Superior temporal gyrus (tissue), 1 donor: ENCODE results near the gene BAHD1.

ENCODE experiments used
- DNase-seq: peaks from one replicate; pipeline ENCODE4 v3.0.0-alpha.2; 2016; ENCODE audit errors: extremely low spot score

BAHD1 gene

DNA sequence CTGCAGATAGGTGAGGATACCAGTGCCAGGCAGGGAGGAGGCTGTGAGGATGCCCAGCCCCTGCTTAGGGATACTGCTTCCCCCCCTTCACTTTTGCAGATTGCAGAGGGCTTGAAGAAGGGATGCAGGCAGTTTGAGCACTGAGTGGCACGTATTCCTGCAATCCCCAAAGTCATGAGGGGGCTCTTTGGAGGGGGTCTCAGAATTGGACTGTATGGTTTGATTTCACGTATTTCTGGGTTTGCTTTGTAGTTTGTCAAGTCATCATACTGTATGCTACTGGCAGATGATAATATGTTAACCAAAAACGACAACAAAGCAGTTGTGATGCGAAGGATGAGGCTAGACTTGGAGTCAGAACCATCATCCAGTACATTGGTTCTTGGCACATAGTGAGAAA, 58.1 kb downstream of the BAHD1 start:
- DNase-seq, result no peak

- no peak for DNase-seq
These were observed 59.2 kb downstream of the BAHD1 start for GRCh38 chr15:40499931-40500330.

- DNase-seq, result no peak
These were observed 60.0 kb downstream of the BAHD1 start for GRCh38 chr15:40500568-40501330.

DNA sequence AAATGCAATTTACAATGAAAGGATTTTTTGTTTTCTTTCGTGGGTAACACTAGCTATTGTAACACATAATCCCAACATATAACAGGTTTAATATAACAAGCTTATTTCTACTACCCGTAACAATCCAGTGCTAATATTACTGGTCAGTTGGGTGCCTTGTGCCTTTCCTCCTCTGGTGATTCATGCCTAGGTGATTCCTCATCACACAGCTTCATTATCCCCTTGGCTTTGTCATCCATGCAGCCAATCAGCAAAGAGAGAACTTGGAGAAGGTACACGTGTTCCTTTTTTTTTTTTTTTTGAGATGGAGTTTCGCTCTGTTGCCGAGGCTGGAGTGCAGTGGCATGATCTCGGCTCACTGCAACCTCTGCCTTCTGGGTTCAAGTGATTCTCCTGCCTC, 60.7 kb downstream of the BAHD1 start:
- no peak for DNase-seq

DNA sequence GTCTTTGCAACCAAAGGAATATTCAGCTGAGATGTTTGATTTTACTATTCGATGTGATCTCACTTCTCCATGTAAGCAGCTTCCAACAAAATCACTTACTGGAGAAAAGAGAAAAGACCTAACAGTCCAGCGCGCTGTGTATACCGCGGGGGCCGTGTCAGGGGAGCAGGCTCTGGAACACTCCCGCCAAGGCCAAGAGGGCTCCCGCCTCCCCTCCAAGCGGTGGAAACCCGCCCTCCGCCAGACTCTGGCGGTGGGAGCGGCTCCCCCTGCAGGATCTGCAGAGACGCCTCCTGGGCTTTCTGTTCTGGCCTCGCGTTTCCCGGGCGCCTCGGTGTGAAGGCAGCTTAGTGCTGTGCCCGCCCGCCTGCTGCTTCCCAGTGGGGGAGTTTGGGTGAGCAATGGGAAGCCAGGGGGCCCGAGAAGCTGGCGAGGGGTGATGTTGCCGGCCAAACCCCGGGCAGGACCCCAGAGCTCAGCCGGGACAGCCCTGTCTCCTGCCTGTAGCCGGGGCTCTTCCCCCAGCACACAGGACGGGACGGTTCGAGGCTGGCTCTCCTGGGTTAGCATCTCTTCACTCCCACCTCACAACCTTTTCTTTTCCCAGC, 66.3 kb downstream of the BAHD1 start:
- peak; percentile 70 for DNase-seq

DNA sequence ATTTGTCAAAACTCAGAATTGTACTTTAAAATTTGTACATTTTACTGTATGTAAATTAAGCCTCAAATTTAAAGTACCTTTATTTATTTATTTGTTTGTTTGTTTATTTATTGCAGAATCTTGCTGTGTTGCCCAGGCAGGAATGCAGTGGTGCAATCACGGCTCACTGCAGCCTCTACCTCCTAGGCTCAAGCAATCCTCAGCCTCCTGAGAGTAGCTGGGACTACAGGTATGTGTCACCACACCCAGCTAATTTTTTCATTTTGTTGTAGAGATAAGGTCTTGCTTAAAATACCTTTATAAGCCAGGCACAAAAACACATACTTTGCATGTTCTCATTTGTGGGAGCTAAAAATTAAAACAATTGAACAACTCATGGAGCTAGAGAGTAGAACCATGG, 67.5 kb downstream of the BAHD1 start:
- no peak for DNase-seq

GRCh38 chr15:40510201-40510600, 69.4 kb downstream of the BAHD1 start:
- DNase-seq, result no peak

GRCh38 chr15:40511093-40511471, 70.3 kb downstream of the BAHD1 start:
- no peak for DNase-seq

- DNase-seq, result no peak
These were observed 70.8 kb downstream of the BAHD1 start for GRCh38 chr15:40511472-40512133.

DNA sequence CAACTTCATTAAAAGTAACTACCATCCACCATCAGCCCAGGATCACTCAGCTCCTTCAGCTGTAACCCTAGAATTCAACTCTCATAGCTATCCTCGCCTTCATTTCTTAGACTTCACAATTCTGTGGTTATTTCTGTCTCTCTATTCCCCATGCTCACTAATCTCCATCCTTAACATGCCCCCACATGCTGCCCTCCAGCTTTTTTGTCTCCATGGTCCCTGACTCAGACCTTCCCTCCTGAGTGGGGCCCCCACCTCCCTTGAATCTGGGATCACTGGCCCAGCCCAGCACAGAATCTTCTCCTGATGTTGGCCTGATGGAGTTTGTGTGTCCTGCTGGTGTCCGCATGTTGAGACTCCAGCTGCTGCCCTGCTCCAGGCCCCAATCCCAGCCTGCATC, 71.7 kb downstream of the BAHD1 start:
- DNase-seq, result no peak

GRCh38 chr15:40513609-40514008, 72.9 kb downstream of the BAHD1 start:
- DNase-seq, result no peak

GRCh38 chr15:40516322-40516721, 75.6 kb downstream of the BAHD1 start:
- DNase-seq, result no peak
